GM19025 (cell line): ENCODE measurements around the gene SORD.
"Not testable (repeated sequence)": the region's sequence is repeated elsewhere in the genome, so short reads cannot be mapped to it uniquely, and the experiment has no call there.

Experiments
- ATAC-seq: cut with Tn5 transposase; IDR thresholded peaks from one replicate; pipeline ENCODE4 v1.9.1; 2021; ENCODE audit warnings: mild to moderate bottlenecking, low read depth, moderate library complexity; ENCODE audit not compliant: unreplicated experiment

Gene SORD

DNA sequence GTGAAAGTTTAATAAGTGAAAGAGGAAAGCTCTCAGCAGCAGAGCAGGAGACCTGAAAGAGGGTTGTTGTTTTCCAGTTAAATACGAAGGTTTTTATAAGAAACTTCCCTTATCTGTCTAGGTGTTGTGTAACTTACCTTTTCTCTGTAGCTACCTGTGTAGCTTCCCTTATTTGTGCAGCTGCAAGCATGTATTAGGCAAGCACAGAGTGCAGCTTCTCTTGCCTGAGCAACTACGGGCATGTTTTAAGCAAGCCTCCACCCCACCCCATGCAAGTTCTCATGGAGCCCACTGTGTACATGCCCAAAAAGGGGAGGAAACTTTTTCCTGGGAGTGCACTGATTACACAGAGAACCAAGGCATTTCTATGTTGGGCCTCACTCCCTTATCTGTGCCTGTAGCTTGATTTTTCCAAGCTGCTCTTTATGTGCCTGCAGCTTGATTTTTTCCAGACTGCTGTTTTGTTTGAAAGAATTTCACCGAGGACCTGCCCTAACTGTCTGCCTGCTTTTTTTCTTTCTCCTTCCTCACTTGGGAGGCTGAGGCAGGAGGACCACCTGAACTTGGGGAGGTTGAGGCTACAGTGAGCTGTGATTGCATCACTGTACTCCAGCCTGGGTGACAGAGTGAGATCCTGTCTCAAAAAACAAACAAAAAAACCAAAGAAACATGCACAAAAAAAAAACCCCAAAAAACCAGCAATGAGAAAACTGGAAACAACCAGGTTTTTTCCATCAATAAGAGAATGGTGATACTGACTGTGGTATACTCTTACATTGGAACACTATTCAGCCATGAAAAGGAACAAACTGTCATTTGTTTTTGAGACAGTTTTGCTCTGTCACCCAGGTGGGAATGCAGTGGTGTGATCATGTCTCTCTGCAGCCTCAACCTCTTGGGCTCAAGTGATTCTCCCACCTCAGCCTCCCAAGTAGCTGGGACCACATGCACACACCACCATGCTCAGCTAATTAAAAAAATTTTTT, 36.0 kb downstream of the SORD start:
- not testable (repeated sequence) for ATAC-seq

DNA sequence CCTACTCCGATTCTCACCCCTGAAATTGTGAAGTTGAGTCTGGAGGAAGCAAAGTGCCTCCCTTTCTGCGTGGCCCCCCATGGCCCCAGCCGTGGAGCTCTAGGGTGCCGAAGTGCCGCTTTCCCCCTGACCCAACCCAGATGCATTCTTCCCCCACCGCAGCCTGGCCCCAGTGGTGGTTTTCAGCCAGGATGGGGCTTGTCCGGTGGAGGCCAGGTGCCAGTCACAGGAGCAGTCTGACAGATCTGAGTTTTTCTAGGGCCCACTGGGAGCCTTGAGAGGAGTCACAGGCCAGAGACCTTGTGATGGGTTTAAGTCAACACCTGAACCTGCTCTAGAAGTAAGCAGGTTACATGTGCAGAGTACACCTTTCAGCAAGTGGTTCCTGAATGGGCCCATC, 39.3 kb downstream of the SORD start:
- ATAC-seq, result not testable (repeated sequence)

DNA sequence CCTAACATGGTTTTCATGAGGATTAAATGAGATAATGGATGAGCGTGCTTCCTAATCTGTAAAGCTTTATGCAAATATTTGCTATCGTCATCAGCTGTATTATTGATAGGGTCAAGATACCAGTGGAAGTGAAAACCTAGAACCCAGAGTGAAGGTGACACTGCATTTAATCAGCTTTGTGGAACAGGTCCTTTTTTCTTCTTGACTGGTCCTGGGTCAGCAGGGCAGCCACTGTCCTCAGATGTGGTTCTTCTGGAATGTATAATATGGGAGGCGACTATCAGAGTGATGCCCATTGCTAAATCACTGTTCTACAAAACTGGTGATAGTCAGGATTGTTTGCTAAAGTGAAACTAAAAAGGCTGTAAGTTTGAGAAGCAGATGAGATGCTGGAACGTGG, 41.4 kb downstream of the SORD start:
- ATAC-seq, result no peak

DNA sequence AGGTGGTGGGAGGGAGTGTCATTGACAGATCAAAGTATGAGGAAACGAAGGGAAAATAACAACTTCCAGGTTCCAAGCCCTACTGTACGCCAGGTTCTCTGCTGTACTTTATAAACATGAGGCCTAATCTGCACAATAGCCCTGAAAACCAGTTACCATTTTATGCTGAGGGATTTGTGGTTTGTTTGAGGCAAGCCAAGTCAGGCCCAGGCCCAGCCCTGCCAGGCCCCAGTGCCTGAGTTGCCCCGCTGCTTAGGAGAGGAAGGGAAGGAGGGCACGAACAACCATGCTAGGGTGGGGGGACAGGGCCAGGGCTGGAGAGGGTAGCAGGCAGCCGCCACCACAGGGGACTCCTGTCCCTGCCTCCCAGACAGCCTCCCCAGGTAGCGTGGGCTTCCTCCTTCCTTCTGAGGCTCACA, 47.0 kb downstream of the SORD start:
- not testable (repeated sequence) for ATAC-seq

DNA sequence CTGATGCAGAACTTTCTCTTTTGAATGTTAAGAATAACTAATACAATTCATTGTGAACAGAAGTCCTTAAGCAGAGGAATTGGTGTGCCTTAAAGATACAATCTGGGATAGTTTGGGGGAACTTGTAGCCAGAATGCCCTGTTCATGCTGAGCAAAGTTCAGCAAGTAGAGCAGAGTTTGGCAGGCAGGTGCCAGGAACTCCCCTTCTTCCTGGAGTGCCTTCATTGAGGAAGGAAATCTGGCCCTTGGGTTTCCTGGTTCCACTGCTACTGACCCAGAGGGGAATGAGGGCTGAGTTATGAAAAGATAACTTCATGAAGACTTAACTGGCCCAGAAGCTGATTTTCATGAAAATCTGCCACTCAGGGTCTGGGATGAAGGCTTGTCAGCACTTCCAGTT, 50.6 kb downstream of the SORD start:
- ATAC-seq, result not testable (repeated sequence)

DNA sequence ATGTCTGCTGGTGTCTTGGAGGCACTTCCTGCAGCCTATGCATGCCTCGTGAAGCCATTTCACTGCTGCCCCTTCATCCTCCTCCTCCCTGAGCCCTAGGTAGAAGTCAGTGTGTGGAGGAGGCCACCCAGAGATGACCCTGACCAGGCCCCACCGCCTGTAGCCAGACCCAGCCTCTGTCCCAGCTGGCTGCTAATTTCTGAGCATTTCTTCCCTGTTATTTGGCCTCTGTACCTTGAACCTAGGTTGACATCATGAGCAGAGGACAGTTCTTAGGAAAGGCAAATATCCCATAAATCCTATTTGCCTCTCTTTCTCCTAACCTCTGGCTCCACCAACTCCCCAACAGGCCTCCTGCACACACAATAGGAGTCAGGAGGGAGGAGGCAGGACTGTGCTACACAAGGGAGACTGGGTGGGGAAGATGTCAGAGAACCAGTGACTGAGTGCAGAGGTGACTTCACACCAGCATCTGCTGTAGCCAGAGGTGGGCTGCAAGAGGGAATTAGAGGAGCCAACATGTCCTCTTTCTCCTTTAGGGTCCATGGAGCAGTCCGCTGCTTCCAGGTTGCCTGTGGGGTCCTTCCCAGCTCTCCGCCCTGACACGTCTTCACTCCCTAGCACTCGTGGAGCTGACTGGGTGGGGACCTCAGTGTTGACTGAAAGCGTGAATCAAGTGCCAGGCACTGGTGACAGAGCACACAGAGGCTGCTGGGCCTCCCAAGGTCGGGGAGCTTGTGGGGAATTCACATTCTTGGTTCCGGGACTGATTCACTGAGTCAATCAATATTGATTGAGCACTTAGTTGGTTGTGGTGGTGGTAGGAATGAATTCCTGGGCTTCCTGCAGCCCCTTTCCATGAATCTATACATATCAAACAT, 52.7 kb downstream of the SORD start:
- ATAC-seq, result not testable (repeated sequence)

DNA sequence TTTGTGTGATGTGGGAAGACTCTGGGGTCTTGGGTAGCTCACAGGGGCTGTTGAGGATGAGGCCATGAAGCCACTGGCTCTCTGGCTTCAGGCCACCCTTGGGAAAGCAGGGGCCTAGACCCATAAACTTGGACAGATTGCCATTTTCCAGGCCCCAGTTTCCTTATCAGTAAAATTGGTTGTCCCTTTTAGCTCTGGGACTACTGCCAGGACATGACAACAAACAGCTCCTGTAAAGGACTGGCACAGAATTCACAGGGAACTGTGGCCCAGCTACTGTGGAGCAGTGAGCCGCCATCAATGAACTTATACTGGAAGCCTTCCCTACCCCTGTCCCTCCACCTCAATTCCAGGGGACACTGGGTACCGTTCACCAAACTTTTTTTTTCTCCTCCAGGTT, 54.4 kb downstream of the SORD start:
- ATAC-seq, result not testable (repeated sequence)

DNA sequence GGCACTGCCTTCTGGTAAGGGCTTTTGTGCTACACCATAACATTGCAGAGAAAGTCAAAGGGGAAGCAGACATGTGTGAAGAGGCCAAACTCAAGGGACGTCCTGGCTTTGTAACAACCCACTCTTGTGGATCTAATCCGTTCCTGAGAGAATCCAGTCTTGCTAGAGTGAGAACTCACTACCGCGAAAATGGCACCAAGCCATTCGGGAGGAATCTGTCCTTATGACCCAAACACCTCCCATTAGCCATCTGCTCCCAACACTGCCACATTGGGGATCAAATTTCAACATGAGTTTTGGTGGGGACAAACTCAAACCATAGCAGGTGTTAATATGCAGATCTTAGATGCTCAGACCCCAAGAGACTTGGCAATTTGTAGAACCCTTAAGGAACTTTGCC, 56.2 kb downstream of the SORD start:
- not testable (repeated sequence) for ATAC-seq

DNA sequence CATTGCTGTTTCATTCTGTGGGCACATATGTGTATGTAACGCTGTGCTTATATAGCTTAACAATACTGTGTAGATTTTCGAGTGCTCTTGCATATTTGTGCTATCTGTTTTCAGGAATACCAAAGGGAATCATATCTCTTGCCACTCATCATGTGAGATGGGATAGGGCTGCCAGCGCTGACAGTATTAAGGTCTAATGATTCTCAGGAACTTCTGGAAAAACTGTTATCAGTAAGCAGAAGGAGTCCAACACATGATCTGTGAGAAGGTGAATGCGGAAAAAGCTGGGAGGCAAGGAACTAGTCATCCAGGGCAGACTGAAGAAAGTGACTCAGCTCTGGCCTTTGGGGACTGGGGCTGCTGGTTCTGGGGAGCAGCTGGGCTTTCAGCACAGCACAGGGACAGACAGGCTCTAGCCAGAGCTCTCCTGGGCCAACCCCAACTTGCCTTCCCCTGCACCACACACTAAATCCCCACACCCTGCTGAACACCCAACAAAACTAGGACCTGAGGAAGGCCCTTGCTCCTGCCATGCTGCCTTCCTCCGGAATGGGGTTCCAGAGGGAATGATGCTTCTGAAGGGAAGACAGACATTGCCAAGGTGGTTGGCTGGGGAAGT, 56.7 kb downstream of the SORD start:
- not testable (repeated sequence) for ATAC-seq

DNA sequence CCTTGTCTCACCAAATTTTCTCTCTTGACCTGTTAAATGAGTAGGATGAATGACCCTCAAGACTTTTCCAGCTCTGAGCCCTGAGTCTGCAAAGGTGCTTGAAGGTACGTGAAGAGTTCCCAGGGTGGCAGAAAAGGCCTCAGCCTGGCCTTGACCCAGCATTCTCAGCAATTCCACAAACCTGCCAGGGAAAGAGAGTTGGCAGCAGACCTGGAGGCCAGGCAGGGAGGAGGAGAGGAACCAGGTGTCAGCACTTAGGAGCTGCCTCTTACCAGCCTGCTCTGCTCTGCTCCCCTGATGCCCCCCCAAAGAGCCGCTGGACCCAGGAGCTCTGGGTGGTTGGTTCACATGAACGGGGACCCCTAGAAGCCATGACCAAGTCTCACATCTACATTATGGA, 57.6 kb downstream of the SORD start:
- ATAC-seq, result not testable (repeated sequence)

DNA sequence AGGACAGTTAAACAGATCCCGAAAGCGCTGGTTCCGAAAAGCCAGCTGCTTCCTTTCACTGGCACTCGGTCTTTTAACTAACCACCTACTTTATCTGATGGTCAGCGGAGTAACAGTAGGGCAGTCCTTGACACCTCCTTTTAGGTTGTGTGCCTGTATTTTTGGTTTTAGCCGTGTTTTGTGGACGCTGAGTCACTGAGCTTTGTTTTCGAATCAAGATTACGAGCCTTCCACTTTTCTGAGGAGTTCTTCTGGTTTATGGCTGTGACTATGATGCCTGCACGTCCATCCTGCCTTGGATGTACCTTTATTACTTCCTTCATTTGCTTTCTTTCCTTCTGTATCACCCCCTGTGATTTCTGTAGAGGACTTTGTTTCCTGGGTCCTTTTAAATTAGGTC, 59.4 kb downstream of the SORD start:
- ATAC-seq, result not testable (repeated sequence)

DNA sequence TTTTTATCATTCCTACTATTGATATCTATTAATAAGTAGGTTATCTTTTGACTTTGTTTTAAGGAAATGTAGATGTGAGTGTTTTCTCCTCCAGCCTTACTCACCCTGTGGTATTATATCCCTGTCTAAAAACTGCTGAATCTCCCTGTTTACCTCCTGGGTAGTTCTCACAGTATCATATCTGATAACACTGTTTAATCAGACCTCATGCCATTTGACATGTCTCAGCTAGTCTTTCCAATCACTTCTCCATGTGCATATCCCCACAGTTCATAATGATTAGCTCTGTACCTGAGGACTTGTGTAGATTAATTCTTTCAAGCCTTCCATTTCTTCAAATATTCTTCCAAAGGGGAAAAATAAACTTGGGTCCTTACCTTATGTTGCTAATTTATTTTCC, 60.2 kb downstream of the SORD start:
- no peak for ATAC-seq

DNA sequence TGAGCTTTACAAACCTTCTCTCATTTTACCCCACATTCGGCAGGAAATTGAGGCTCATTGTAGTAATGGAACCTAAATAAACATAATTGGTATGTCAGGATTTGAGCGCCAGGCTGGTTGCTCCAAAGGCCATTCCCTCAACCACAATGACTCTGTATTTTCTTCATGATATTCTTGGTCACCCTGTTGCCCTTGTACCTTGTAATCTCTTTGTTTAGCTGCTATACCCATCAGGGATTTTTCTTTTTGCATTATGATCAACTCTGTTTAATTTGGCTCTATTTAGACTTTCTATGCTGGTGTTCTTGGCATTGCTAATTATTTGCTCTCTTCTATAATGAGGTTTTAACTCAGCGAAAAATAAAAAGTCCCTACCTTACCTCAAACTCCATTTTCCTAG, 61.2 kb downstream of the SORD start:
- ATAC-seq, result no peak

DNA sequence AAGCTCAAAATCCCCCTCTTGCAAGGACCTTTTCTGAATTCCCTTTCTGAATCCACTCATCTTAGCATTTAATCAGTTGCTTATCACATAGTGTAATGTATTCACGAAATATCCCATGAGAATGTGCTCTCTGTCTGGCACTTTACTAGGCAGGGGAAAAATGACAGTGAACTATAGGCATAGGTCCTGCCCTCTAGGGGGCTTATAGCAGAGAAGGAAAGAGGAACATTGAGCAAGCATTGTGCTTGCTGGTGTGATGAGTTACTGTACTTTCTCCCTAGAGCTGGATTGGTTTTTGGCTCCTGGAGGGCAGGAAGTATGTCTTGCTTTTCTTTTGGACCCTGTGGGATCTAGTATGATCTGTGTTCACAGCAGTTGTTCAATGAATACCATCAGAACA, 64.5 kb downstream of the SORD start:
- no peak for ATAC-seq

DNA sequence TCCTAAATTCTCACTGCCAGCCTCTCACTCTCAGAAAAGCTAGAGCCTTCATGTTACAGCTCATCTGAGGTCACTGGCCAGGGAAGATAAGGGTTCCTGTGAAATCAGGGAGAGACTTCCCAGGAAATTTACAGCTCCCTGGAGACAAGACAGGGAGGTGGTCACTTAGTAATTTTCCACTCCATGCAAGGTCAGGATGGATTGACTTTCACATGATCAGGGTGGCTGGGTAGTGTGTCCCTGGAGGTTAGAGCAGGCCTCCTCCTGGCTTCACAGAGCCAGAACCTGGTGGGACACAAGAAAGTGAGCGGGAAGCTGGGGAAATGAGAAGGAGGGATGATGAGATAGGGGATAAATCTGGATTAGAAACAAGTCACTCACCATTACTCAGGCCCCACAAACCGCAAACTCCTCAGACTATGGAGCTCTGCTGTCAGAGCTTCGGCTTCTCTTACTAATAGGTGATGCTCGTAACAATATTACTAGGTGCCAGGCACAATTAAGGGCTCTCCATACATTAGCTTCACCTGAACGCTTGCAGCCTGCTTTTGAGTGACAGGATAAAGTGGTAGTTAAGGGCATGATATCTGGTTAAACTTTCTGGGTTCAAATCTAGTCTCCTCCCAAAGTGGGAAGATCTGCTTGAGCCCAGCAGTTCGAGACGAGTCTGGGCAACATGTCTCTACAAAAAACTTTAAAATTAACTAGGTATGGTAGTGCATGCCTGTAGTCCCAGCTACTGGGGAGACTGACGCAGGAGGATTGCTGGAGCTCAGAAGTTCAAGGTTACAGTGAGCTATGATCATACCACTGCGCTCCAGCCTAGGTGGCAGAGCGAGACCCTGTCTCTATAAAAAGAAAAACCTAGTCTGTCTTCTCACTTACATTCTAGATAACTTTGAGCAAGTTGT, 66.1 kb downstream of the SORD start:
- ATAC-seq, result no peak

DNA sequence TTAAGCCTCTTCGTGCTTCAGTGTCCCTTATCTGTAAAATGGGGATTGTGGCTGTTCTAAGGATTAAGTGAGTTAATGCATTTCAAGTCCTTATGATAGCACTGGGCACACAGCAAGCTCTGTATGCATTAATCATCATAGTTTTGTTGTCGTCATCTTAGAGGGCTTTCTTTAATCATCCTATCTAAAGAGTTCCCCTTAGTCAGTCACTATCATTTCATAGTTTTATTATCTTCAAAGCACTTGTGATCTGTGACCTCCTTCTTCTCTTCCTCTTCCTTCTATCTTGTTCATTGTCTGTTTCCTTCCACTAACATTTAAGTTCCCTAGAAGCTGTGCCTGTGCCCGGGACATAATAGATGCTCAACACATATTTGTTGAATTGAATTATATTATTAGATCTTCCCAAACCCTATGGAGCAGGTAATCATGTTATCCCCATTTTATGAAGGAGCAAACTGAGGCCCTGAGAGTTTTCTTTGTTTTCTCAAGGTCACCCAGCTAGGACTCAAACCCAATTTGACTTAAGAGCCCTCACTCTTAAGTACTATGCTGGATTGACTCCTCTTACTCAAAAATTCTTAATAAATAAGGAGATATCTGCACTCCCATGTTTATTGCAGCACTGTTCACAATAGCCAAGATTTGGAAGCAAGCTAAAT, 66.8 kb downstream of the SORD start:
- ATAC-seq, result no peak

DNA sequence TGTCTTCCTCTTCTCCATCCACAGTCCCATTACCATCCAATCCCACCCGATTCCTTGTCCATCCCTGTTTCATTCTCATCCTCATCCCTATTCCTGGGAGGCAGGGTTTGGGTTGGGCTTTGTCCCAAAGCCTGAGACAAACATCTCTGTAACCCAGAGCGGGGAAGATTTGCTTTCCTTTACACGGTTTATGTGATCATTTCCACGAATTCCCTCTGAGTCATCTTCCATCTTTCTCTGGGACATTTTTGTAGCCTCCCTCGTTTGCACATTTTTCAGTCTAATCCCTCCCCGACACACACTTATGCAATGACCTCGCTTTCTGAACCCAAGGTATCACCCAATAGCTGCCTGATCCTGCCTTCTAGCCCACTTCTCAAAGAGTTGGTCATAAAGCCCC, 68.2 kb downstream of the SORD start:
- ATAC-seq, result no peak

DNA sequence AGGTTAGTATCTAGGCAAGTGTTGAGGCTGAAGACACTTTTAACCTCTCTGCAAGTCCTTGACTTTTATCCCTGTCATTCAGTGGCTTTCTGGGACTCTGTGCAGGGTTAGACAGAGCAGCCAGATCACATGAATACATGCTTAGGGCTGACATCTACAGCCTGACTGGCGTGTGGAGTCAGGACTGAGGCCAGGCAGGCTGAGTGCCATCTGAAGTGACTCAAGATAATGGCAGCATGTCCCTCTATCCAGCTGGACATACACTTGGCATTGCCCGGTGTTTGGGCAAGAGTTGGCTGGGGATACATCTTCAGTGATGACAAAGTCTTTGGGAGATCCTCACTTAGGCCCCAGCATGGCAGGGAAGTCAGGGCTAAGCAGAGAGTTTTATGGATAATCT, 68.6 kb downstream of the SORD start:
- no peak for ATAC-seq

DNA sequence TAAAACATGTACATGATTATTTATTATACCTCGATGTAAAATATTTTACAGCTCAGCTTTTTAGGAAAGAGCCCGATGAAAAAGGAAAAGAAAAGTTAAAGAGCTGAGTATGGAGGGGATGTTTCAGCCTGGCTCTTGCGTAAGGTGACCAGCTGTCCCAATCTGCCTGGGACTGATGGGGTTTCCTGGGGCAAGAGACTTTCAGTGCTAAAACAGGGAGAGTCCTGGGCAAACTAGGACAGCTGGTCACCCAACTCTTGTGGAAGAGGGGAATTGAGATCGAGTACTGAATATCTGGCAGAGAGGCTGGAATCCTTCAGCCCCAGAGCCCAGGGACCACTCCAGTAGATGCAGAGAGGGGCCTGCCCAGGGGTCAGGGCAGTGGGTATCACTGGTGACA, 70.0 kb downstream of the SORD start:
- no peak for ATAC-seq
